NCI-H2029 treated with DMSO at 0.1 percent for 48 hours (cell line): ENCODE data around the gene MED9.

Source experiments
- DNase-seq: peaks from one replicate; lab custom pipeline; 2025; lab: John Stamatoyannopoulos, UW

Gene MED9

GRCh38 chr17:17504341-17505140, 27.7 kb downstream of the MED9 start:
- DNase-seq, result no peak

- no peak for DNase-seq
These were observed 28.4 kb downstream of the MED9 start for GRCh38 chr17:17505151-17505550.

- no peak for DNase-seq
These were observed 28.9 kb downstream of the MED9 start for GRCh38 chr17:17505610-17506171.

- no peak for DNase-seq
These were observed 29.5 kb downstream of the MED9 start for GRCh38 chr17:17506181-17506741.

GRCh38 chr17:17506893-17507464, 30.2 kb downstream of the MED9 start:
- no peak for DNase-seq

- no peak for DNase-seq
These were observed 30.7 kb downstream of the MED9 start for GRCh38 chr17:17507465-17508011.

GRCh38 chr17:17508019-17508535, 31.3 kb downstream of the MED9 start:
- DNase-seq, result no peak

- no peak for DNase-seq
These were observed 32.1 kb downstream of the MED9 start for GRCh38 chr17:17508646-17509591.

GRCh38 chr17:17509601-17510425, 33.0 kb downstream of the MED9 start:
- DNase-seq, result no peak

GRCh38 chr17:17510456-17511292, 33.9 kb downstream of the MED9 start:
- no peak for DNase-seq

GRCh38 chr17:17511293-17511741, 34.5 kb downstream of the MED9 start:
- no peak for DNase-seq

- DNase-seq, result no peak
These were observed 35.4 kb downstream of the MED9 start for GRCh38 chr17:17511881-17512858.

GRCh38 chr17:17512866-17513265, 36.1 kb downstream of the MED9 start:
- no peak for DNase-seq

- no peak for DNase-seq
These were observed 36.8 kb downstream of the MED9 start for GRCh38 chr17:17513626-17514025.

GRCh38 chr17:17514361-17514992, 37.7 kb downstream of the MED9 start:
- DNase-seq, result no peak

- DNase-seq, result no peak
These were observed 38.5 kb downstream of the MED9 start for GRCh38 chr17:17514993-17515933.
